Sigmoid colon (tissue), 7 donors: Measurements from ENCODE around the gene KLF15. TPM values are rescaled to one million over a fixed set of nuclear protein-coding genes. Genes with fewer than 3 reads are reported as not detected.

ENCODE experiments used
- DNase-seq: peaks from one replicate; pipeline ENCODE4 v3.0.0-alpha.2; 2019
- H3K27ac ChIP-seq, 4 donors: fragments of 200-600 bp; sonication (generic); one replicate each; pipeline ENCODE4 v1.5.1; 2016 to 2019; ENCODE audit warnings: mild to moderate bottlenecking in 1 of 4
- H3K27me3 ChIP-seq, 3 donors: fragments of 200-600 bp; sonication (generic); one replicate each; pipeline ENCODE4 v1.5.1; 2019; ENCODE audit warnings: mild to moderate bottlenecking in 1 of 3
- H3K36me3 ChIP-seq, 4 donors: fragments of 200-600 bp; sonication (generic); one replicate each; pipeline ENCODE4 v1.5.1; 2016 to 2019
- H3K4me1 ChIP-seq, 4 donors: fragments of 200-600 bp; sonication (generic); one replicate each; pipeline ENCODE4 v1.5.1; 2017 to 2019
- H3K4me3 ChIP-seq, 4 donors: fragments of 200-600 bp; sonication (generic); one replicate each; pipeline ENCODE4 v1.5.1; 2017 to 2019; ENCODE audit warnings: mild to moderate bottlenecking in 2 of 4, moderate library complexity in 1 of 4
- H3K9me3 ChIP-seq, 4 donors: fragments of 200-600 bp in 3 of 4; sonication (generic) in 3 of 4; one replicate each; pipeline versions ENCODE4 v1.5.1 to v1.6.1; 2013 to 2019
- CTCF ChIP-seq, 4 experiments: fragments of 450-650 bp in 3 of 4; fragments of 200-600 bp in 1 of 4; IDR thresholded peaks; one replicate each; pipeline ENCODE4 v1.5.1; 2016 to 2019; ENCODE audit warnings: antibody characterized with exemption in 4 of 4, mild to moderate bottlenecking in 3 of 4, moderate library complexity in 2 of 4
- EP300 ChIP-seq, 4 donors: sonication (generic); formaldehyde crosslinking; IDR thresholded peaks; one replicate each; pipeline ENCODE4 v1.6.1; 2017; ENCODE audit warnings: antibody characterized with exemption in 4 of 4
- POLR2A ChIP-seq, 2 donors: fragments of 450-650 bp; IDR thresholded peaks; one replicate each; pipeline ENCODE4 v1.6.1; 2016; ENCODE audit warnings: antibody characterized with exemption in 2 of 2, mild to moderate bottlenecking in 2 of 2, moderate library complexity in 2 of 2
- POLR2AphosphoS5 ChIP-seq, 4 donors: sonication (generic); formaldehyde crosslinking; IDR thresholded peaks; one replicate each; pipeline ENCODE4 v1.6.1; 2017; ENCODE audit warnings: antibody characterized with exemption in 4 of 4
- WGBS, 2 donors: extraction: QIAGEN DNeasy Blood & Tissue Kit; methylation state at CpG; one replicate each; pipeline ENCODE4 v1.1.7; 2013; 5-methylcytosine and 5-hydroxymethylcytosine counted together
- intact Hi-C: fragments of 100-400 bp; cut with DNase I; formaldehyde crosslinking; loops from one replicate; pipeline ENCODE4 v1.15.1; 2023
- polyA plus RNA-seq, 3 donors: library from polyadenylated mRNA; stranded (reverse); fragments of 200-250 nt; gene quantifications; one replicate each; pipeline ENCODE4 v1.2.3, GENCODE V29; 2013
- total RNA-seq, 4 donors: library from RNA; depleted of rRNA; stranded (reverse); fragments of >200 nt; gene quantifications; one replicate each; pipeline ENCODE4 v1.1.0, GENCODE V29; 2016
- donor health status: healthy with polysubstance abuse.
- donor health status: Bipolar disorder and iron deficiency.
- donor health status: healthy.

KLF15 gene
- total and polyA plus RNA-seq, 7 donors: 0.69 to 50.2 (median 21.9) TPM

DNA sequence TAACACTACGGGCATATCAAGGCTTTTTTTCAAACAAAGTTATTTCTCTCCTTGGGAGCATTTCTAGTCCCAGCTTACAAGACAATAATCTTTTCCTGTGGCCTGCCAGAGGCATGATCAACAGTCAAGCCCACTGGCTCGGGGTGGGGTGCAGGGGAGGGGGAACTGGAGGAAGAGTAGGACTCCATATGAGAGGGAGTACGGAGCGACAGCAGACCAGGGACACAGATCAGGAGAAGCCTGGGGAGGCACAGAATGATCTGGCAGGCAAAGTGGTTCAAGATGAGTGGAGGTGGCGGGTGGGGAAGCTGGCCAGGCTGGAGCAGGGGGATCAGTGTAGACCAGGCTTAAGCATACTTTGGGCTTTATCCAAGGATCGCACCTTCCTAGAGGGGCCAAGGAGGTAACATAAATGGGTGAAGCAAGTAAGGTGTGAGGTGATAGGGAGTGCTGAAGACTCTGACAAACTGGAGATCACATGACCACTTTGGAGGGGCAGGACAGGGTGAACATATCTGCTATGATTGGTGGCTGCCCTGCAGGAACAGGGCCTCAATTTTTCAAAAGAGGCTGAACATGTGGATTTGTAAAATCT lies 37.4 kb downstream of the KLF15 start:
- DNase-seq: no peak
- Histone ChIP-seq H3K27me3 (no peaks in the 10 kb centered on the region), H3K27ac (no peak overlapping the region), H3K9me3 (no peaks in the 10 kb centered on the region), H3K36me3 (no peaks in the 10 kb centered on the region), H3K4me3 (no peak overlapping the region), H3K4me1 (peaks cover 0 to 13% (median 6%) of the 10 kb centered on the region in 4 donors)
- intact Hi-C loops: no loop called here
- 81% methylated on average over 6 of the region's 6 CpGs for WGBS, 2 donors
- TF ChIP-seq POLR2A (IDR thresholded peaks at IDR 0.05) (no peak), CTCF (IDR thresholded peaks at IDR 0.05) (no peak), EP300 (IDR thresholded peaks at IDR 0.05) (no peak), POLR2AphosphoS5 (IDR thresholded peaks at IDR 0.05) (no peak)

DNA sequence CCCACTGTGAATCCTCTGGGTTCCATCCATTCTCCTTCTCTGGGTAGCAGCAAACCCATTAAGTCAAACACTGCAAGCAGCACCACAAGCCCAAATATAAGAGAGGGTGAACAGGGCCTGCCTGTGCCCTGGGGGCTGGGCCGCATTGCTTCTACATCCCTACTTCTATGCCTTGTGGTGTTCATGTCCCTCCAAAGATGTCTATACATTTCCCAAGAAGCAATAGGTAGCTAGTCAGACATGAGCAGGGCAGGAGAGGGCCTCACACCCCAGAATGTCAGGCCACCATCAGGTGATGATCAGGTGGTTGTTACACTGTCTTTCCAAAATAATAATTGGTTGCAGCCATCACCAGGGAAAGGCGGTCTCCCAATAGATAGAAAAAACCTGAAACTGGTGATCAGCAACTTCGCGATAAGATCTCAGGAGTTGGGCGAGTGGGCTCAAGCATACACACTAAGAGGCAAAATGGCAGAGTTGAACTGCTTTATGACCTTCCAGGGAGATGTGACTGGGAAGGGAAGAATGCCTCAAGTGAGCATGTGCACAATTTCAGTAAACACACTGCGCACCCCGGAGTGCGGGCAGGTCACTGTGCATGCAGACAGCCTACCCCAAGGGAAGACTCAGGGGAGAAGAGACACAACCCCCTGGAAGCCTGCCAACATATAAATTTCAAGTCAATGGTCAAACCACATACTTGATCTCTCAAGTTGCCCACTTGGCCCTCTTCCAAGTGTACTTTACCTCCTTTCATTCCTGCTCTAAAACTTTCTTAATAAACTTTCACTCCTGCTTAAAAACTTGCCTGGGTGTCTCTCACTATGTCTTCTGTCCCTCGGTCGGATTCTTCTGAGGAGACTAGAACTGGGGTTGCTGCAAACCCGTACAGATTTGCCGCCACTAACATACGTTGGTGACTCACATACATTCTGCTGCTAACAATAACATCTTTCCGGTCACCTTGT lies 39.9 kb downstream of the KLF15 start:
- Histone ChIP-seq H3K4me1 (peaks cover 0 to 13% (median 6%) of the 10 kb centered on the region in 4 donors), H3K36me3 (no peaks in the 10 kb centered on the region), H3K27me3 (no peaks in the 10 kb centered on the region), H3K27ac (no peak overlapping the region), H3K9me3 (no peaks in the 10 kb centered on the region), H3K4me3 (no peak overlapping the region)
- intact Hi-C loops: no loop called here
- TF ChIP-seq POLR2AphosphoS5 (IDR thresholded peaks at IDR 0.05) (no peak), CTCF (IDR thresholded peaks at IDR 0.05) (no peak), POLR2A (IDR thresholded peaks at IDR 0.05) (no peak), EP300 (IDR thresholded peaks at IDR 0.05) (no peak)
- no peak for DNase-seq
- 94 to 96% methylated on average over 14 of the region's 14 CpGs for WGBS, 2 donors

DNA sequence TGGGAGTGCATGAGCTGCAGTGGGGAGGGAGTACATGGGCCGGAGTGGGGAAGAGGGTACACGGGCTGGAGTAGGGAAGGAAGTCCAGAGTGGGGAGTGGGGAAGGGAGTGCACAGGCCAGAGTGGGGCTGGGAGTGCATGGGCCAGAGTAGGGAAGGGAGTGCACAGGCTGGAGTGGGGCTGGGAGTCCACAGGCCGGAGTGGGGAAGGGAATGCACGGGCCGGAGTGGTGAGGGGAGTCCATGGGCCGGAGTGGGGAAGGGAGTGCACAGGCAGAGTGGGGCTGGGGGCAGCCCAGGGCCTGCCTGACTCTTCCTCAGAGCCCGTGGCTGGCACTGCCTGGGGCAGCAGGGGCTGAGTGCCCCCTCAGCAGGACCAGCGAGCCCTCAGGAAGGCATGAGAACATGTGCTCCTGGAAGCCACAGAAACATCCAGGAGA lies 40.7 kb downstream of the KLF15 start:
- no peaks in the 10 kb centered on the region for H3K36me3 ChIP-seq
- no peaks in the 10 kb centered on the region for H3K27me3 ChIP-seq
- H3K4me3 ChIP-seq: no peak overlapping the region
- H3K9me3 ChIP-seq: no peaks in the 10 kb centered on the region
- no peak overlapping the region for H3K27ac ChIP-seq
- 86 to 88% methylated on average over 8 of the region's 8 CpGs for WGBS, 2 donors
- intact Hi-C loops: no loop called here
- peak; percentile 54 for DNase-seq
- peaks cover 0 to 13% (median 6%) of the 10 kb centered on the region in 4 donors for H3K4me1 ChIP-seq
- TF ChIP-seq CTCF (IDR thresholded peaks at IDR 0.05) (no peak), POLR2AphosphoS5 (IDR thresholded peaks at IDR 0.05) (no peak), EP300 (IDR thresholded peaks at IDR 0.05) (no peak), POLR2A (IDR thresholded peaks at IDR 0.05) (no peak)

- no peak overlapping the region for H3K27ac ChIP-seq
- H3K9me3 ChIP-seq: no peaks in the 10 kb centered on the region
- no peaks in the 10 kb centered on the region for H3K36me3 ChIP-seq
- WGBS, 2 donors: 54 to 69% methylated on average over 12 of the region's 12 CpGs
- H3K27me3 ChIP-seq: no peaks in the 10 kb centered on the region
- no peak overlapping the region for H3K4me3 ChIP-seq
- intact Hi-C loops: no loop called here
- TF ChIP-seq POLR2A (IDR thresholded peaks at IDR 0.05) (no peak), EP300 (IDR thresholded peaks at IDR 0.05) (no peak), CTCF (IDR thresholded peaks at IDR 0.05) (no peak), POLR2AphosphoS5 (IDR thresholded peaks at IDR 0.05) (no peak)
- no peak for DNase-seq
- H3K4me1 ChIP-seq: peaks cover 0 to 13% (median 6%) of the 10 kb centered on the region in 4 donors
These were observed 41.2 kb downstream of the KLF15 start for GRCh38 chr3:126316031-126316461.
